Esophagus (tissue), 2 donors: ENCODE data around the gene RGMA. TPM values are rescaled to one million over a fixed set of nuclear protein-coding genes. Genes with fewer than 3 reads are reported as not detected.
A peak's percentile ranks its signal among the peaks of the same experiment; 100 is the strongest.

Experiments used
- H3K27ac ChIP-seq, 2 donors: one replicate each; pipeline ENCODE4 v1.5.1; 2013; ENCODE audit warnings: low read depth in 2 of 2, mild to moderate bottlenecking in 2 of 2, inconsistent platforms in 1 of 2, low read length in 1 of 2, moderate library complexity in 1 of 2
- H3K27me3 ChIP-seq, 2 donors: one replicate each; pipeline ENCODE4 v1.6.1; 2013; ENCODE audit warnings: low read length in 2 of 2, control low read depth in 1 of 2, mild to moderate bottlenecking in 1 of 2; ENCODE audit not compliant: insufficient read depth in 2 of 2, control insufficient read depth in 1 of 2
- H3K36me3 ChIP-seq, 2 donors: one replicate each; pipeline ENCODE4 v1.6.1; 2013; ENCODE audit warnings: low read length in 1 of 2; ENCODE audit not compliant: control insufficient read depth in 2 of 2, insufficient read depth in 2 of 2
- H3K4me1 ChIP-seq, 2 donors: one replicate each; pipeline ENCODE4 v1.6.1; 2013; ENCODE audit warnings: low read length in 1 of 2; ENCODE audit not compliant: control insufficient read depth in 2 of 2, insufficient read depth in 2 of 2
- H3K4me3 ChIP-seq, 2 donors: one replicate each; pipeline ENCODE4 v1.5.1; 2013; ENCODE audit warnings: low read length in 2 of 2, mild to moderate bottlenecking in 2 of 2, low read depth in 1 of 2, moderate library complexity in 1 of 2
- H3K9me3 ChIP-seq, 2 donors: one replicate each; pipeline ENCODE4 v1.6.1; 2013; ENCODE audit warnings: mild to moderate bottlenecking in 2 of 2, low read depth in 1 of 2, low read length in 1 of 2, moderate library complexity in 1 of 2; ENCODE audit not compliant: control insufficient read depth in 2 of 2, insufficient read depth in 1 of 2
- WGBS, 2 donors: extraction: QIAGEN DNeasy Blood & Tissue Kit; methylation state at CpG; one replicate each; pipeline ENCODE4 v1.1.7; 2013; 5-methylcytosine and 5-hydroxymethylcytosine counted together
- polyA plus RNA-seq, 2 donors: library from polyadenylated mRNA; stranded (reverse); fragments of 200-250 nt; gene quantifications; one replicate each; pipeline ENCODE4 v1.2.3, GENCODE V29; 2013
- donor health status: healthy with polysubstance abuse.
- donor health status: Bipolar disorder and iron deficiency.

Gene RGMA
- polyA plus RNA-seq, 2 donors: 27.7 to 30.9 TPM

- WGBS, 2 donors: 85 to 86% methylated on average over 39 of the region's 39 CpGs
- H3K4me1 ChIP-seq: peaks cover 9 to 37% of the 10 kb centered on the region in 2 donors
- no peaks in the 10 kb centered on the region for H3K9me3 ChIP-seq
- H3K4me3 ChIP-seq: no peak overlapping the region
- H3K27ac ChIP-seq: no peak overlapping the region
- H3K36me3 ChIP-seq: peaks cover 2 to 58% of the 10 kb centered on the region in 2 donors
- no peaks in the 10 kb centered on the region for H3K27me3 ChIP-seq
Measured at GRCh38 chr15:93052090-93052879, 36.7 kb downstream of the RGMA start.

DNA sequence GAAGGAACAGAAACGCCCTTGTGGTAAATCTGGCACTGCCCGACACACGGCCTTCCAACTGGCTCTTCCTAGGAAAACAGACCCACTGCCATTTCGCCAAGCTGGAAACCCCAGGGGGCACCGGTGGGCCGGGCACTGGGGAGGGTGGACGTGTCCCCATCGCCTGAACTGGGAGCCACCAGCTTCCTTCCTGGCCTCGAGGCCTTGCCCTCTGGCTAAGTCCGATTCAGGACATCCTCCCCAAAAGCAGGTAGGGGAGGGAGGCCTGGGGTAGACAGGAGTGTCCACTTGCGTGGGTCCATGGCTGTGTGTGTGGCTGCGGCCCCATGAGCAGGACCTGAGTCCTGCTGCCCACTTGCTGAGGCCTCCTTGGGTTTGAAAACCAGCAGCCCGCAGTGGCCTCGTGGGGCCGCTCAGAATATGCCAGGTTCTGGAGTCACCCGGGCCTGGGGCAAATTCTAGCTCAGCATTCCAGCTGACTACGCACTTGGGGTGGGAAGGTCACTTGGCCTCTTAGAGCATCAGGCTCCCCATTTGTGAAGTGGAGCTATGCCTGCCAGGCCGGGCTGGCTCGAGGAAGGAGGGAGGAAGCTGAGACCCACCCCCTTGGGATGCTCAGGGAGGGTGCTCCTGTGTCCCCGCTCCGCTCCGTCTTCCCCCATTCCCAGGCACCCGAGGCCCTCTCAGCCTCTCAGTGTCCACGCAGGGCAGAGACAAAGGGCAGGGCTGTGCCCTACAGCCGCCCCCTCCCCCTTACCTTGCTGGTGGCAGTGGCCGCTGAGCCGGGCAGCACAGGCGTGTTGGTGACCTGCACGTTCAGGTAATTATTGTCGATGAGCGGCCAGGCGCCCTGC is 37.5 kb downstream of the RGMA start:
- Histone ChIP-seq H3K27ac (peak overlapping the region in 1 of 2 donors; percentile 51), H3K9me3 (no peaks in the 10 kb centered on the region), H3K27me3 (no peaks in the 10 kb centered on the region), H3K4me3 (no peak overlapping the region), H3K4me1 (peaks cover 9 to 37% of the 10 kb centered on the region in 2 donors), H3K36me3 (peaks cover 2 to 61% of the 10 kb centered on the region in 2 donors)
- 71 to 78% methylated on average over 32 of the region's 32 CpGs for WGBS, 2 donors

GRCh38 chr15:93050648-93051047 is 38.4 kb downstream of the RGMA start:
- Histone ChIP-seq H3K36me3 (peaks cover 2 to 60% of the 10 kb centered on the region in 2 donors), H3K9me3 (no peaks in the 10 kb centered on the region), H3K4me1 (peaks cover 9 to 37% of the 10 kb centered on the region in 2 donors), H3K27ac (peak overlapping the region; percentile 7 to 56), H3K27me3 (no peaks in the 10 kb centered on the region), H3K4me3 (no peak overlapping the region)
- WGBS, 2 donors: 57 to 76% methylated on average over 13 of the region's 13 CpGs

DNA sequence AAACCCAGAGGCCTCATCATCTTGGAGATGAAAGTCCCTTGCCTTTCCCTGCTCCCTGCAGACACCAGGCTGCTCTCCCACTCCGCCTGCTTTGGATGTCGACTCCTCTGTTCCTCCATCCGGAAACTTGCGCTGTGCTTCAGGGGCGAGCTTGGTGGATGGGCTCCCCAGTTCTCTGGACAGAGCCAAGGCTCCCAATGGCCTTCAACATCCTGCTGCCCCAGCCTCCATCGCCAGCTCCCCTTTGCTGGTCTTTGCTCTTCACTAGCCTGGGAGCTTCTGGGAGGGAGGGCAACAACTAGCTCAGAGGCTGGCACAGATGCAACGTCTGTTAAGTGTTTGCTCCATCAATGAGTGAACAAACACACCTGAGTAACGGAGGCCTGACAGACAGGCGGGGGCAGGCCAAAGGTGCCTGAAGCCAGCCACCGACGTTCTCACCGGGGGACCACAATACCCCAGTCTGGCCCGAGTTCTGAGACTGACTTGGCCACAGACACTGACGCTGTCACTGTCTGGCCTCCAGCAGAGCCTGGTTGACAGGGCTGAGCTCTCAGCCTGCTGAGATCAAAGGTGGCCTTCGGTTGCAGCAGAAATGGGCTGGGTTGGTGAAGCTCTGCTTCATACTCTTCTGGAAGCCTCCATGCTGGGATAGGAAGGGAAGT is 39.0 kb downstream of the RGMA start:
- Histone ChIP-seq H3K4me3 (no peak overlapping the region), H3K27ac (peak overlapping the region; percentile 7 to 56), H3K4me1 (peaks cover 9 to 37% of the 10 kb centered on the region in 2 donors), H3K9me3 (peaks cover 0 to 2% of the 10 kb centered on the region in 2 donors), H3K27me3 (no peaks in the 10 kb centered on the region), H3K36me3 (peaks cover 5 to 58% of the 10 kb centered on the region in 2 donors)
- 46 to 51% methylated on average over 15 of the region's 15 CpGs for WGBS, 2 donors

GRCh38 chr15:93049233-93049632 is 39.8 kb downstream of the RGMA start:
- WGBS, 2 donors: 42 to 58% methylated on average over 8 of the region's 8 CpGs
- H3K4me3 ChIP-seq: no peak overlapping the region
- peaks cover 6 to 59% of the 10 kb centered on the region in 2 donors for H3K36me3 ChIP-seq
- peak overlapping the region in 1 of 2 donors; percentile 34 for H3K27ac ChIP-seq
- no peaks in the 10 kb centered on the region for H3K27me3 ChIP-seq
- H3K4me1 ChIP-seq: peaks cover 9 to 37% of the 10 kb centered on the region in 2 donors
- H3K9me3 ChIP-seq: peaks cover 0 to 2% of the 10 kb centered on the region in 2 donors

DNA sequence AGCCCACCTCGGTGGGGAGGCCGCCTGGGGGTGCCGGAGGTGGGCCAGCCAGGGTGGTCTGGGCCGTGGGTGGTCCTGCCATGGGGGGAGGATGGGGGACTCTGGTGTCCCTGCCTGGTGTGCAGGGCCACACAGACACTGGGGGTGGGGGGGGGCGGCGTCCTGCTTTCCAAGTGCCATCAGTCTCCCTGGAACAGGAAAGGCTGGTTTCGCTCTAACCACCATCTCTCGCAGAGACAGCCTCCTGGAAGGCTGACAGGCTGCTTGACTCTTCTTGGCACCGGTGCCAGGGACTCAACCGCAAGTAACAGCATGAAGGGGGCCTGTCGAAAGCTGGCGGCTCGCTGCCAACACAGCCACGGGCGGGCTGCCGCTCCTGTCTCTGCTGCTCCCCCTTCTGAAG is 40.3 kb downstream of the RGMA start:
- Histone ChIP-seq H3K27me3 (no peaks in the 10 kb centered on the region), H3K36me3 (peaks cover 7 to 62% of the 10 kb centered on the region in 2 donors), H3K9me3 (peaks cover 0 to 2% of the 10 kb centered on the region in 2 donors), H3K4me3 (no peak overlapping the region), H3K4me1 (peaks cover 9 to 37% of the 10 kb centered on the region in 2 donors), H3K27ac (peak overlapping the region in 1 of 2 donors; percentile 63)
- 39 to 62% methylated on average over 16 of the region's 16 CpGs for WGBS, 2 donors

- peaks cover 9 to 37% of the 10 kb centered on the region in 2 donors for H3K4me1 ChIP-seq
- peaks cover 10 to 62% of the 10 kb centered on the region in 2 donors for H3K36me3 ChIP-seq
- WGBS, 2 donors: 81 to 88% methylated on average over 14 of the region's 14 CpGs
- no peaks in the 10 kb centered on the region for H3K27me3 ChIP-seq
- peaks cover 0 to 2% of the 10 kb centered on the region in 2 donors for H3K9me3 ChIP-seq
- peak overlapping the region in 1 of 2 donors; percentile 63 for H3K27ac ChIP-seq
- H3K4me3 ChIP-seq: no peak overlapping the region
Measured at GRCh38 chr15:93048426-93048721, 40.6 kb downstream of the RGMA start.

DNA sequence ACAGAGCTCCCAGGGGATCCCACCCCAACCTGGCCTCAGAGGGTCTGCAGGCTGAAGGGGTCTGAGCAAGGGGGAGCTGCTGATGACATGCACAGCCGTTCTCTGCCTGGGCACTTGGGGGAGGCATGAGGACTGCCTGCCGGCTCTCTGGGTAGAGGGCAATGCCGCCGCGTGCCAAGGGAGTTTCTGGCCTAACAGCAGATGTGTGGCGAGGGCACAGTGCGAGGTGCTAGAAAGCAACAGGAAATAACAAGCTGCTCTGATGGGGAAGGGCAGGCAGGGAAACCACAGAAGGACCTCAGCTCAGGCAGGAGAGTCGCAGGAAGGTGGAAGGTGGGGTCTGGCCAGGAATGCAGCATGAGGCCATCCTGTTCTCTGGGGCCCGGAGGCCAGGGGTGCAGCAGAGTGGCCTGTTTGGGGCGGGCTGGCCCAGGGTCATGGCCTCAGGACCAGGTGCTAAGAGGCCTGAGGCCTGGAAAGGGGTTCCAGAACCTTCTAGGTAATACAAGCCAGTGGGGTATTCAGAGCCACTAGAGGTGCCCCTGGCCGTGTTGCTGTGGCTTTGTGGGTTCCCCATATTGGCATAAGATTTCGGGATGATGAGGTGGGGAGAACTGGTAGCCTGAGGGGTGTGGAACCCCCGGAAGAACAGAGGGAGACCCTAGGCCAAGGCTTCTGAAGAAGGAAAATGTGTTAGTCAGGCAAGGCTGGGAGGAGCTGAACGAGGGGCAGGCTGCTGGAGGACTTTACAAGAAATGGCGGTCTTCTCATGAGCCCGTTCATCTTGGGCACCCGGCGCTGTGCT is 41.2 kb downstream of the RGMA start:
- Histone ChIP-seq H3K4me1 (peaks cover 9 to 37% of the 10 kb centered on the region in 2 donors), H3K27ac (no peak overlapping the region), H3K27me3 (no peaks in the 10 kb centered on the region), H3K36me3 (peaks cover 10 to 66% of the 10 kb centered on the region in 2 donors), H3K9me3 (peaks cover 0 to 2% of the 10 kb centered on the region in 2 donors), H3K4me3 (no peak overlapping the region)
- 74 to 78% methylated on average over 18 of the region's 18 CpGs for WGBS, 2 donors
